Left forelimb (tissue), 1 donor: ENCODE results near the gene HBP1.
"Not testable (repeated sequence)": the region's sequence is repeated elsewhere in the genome, so short reads cannot be mapped to it uniquely, and the experiment has no call there.

Source experiments
- DNase-seq: peaks from one replicate; pipeline ENCODE4 v3.0.0-alpha.2; 2018; ENCODE audit warnings: low spot score

The HBP1 gene

DNA sequence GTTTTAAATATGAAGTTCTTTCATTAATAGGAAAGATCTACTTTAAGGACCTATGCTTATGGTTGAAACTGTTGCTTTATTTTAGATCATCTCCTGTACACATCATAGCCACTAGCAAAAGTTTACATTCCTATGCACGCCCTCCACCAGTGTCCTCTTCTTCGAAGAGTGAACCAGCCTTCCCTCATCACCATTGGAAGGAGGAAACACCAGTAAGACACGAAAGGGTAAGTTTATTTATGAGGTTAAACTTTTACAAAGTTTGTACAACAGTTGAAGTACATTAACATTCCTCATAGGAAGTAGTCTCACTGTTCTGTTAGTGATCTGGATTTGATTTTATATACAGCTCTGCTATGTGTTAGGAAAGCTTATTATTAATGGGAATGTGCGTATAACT is 16.9 kb downstream of the HBP1 start:
- no peak for DNase-seq

- DNase-seq, result no peak
Measured at GRCh38 chr7:107186240-107186639, 17.4 kb downstream of the HBP1 start.

DNA sequence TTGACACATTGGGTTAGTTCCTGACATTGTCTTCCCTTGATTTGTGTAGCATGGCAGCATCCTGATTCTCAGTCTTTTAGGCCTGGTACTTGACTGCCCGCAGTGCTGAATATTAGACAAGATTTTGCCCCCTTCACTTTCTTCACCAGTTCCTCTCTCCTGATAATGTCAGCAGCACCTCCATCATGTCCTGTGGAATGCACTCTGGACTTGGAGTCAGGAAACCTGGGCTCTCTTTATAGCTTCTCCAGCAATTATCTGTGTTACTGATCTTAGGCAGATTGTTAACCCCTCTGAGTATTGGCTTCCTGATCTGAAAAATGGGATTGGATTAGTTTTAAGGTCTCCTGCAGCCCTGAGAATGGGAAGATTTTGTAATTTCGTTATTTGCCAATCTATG is 19.0 kb downstream of the HBP1 start:
- DNase-seq, result no peak

DNA sequence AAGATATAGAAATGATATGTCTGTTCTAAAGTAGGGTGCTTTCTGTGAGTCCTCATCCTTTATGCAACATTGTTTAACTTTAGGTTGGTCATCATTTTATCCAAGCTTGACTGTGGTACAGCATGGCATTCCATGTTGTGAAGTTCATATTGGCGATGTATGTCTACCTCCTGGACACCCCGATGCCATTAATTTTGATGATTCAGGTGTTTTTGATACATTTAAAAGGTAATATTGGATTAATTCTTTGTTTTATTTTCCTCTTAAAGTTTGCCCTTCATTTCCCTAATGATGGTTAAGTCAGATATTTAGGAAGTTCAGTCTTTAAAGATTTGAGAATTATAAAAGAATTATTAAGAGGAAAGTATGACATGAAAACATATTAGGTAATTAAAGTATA is 21.3 kb downstream of the HBP1 start:
- no peak for DNase-seq

DNA sequence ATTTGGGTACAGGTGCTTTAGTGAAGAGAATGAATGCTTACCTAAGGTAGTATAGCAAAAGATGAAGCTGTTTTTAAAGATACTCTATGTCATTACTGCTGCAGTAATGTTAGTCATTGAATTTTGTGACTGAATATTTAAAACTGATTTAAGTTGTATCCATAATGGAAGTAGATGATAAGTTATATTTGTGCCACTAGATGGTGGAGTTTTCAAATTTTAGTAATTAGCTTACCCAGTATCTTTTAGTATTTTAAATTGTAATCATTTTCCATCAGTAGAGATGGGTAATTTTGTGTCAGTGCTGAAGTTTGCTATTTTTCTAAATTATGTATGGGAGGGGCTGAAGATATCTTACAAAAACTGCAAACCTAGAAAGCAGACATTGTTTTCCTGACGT is 25.2 kb downstream of the HBP1 start:
- no peak for DNase-seq

GRCh38 chr7:107196834-107197610 is 28.2 kb downstream of the HBP1 start:
- no peak for DNase-seq

- no peak for DNase-seq
Measured at GRCh38 chr7:107201795-107202450, 33.1 kb downstream of the HBP1 start.

DNA sequence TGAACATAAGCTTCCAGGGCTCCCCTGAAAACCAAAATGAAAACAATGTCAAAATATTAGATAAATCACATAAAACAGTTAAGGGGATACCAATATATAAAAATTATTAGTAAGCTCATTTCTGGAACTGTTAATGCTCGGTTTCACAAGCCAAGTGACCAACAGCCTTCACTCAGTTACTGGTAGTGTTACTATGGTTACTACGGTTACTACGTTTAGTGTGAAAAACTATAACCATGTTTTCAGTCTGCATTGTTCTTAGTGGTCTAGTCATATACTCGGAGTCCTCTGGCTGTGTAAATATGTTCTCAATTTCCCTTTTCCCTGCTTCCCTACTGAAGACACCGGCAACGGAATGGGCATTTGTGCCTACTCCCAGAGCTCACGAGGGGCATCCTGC is 34.8 kb downstream of the HBP1 start:
- no peak for DNase-seq

DNA sequence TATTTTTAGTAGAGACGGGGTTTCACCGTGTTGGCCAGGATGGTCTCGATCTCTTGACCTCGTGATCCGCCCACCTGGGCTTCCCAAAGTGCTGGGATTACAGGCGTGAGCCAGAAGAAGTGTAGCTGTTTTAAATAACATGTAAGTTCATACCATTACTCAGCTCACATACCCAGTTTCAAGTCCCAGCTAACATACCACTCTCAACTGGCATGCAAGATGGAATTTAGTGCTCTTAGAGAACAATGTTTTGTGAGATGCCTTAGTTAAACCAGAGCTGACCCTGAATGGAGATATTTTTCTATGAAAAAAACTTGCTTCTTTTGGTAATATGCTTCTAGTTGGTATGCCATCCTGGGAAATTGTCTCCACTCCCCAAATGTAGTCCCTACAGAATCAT is 37.3 kb downstream of the HBP1 start:
- no peak for DNase-seq

DNA sequence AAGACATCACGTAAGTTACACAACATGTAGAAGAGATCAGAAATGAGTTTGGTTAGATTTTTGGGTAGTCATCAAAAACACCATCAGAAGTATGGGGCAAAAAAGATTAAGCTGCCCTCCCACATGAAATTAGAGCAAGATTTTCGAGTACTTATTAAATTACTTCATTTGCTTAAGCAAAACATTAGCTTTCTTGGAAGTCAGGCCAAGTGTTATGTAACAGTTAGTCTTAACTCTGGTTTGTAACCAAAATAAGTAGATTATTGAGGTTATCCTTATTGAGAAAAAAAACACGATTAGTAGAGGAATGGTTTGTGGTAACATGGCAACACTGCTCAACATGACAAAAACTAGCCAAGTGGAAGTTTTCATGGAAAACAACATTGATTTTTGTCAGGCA is 37.9 kb downstream of the HBP1 start:
- DNase-seq, result no peak

- no peak for DNase-seq
Measured at GRCh38 chr7:107207459-107207858, 38.7 kb downstream of the HBP1 start.

- no peak for DNase-seq
Measured at GRCh38 chr7:107208024-107208521, 39.3 kb downstream of the HBP1 start.

DNA sequence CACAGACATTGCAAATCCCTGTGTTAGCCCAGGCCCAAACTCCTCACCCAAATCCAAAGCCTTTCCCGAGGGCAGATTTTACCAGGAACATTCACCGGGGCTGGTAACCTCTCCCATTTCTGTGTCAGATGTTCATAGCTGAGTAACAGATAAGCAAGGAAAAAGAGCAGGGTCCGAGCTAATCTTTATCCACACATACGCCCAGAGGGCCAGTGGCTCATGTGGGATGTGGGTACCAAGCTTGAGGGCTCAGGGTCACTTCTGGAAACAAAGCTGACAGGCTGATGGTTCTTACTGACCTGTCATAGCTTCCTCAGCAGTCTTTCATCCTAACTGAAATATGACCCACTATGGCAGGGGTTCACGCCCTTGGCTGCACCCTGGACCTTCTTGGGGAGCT is 39.8 kb downstream of the HBP1 start:
- no peak for DNase-seq

DNA sequence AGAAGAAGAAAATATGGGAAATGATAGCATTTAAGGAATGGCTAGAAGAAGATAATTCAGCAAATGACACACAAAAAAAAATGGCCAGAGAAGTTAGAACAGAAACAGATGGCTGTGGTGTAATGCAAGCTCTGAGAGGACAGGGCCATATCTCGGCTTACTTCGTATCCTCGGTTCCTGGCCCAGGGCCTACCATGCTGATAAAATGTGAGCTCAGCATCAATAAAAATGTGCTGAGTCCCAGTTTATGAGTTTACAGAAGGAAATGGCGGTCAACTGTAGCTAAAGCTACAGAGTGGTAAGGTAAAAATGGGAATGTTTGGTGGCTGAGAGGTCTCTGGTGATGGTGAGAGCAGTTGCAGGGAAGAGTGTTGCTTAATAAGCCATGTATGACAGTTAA is 40.8 kb downstream of the HBP1 start:
- DNase-seq, result no peak

GRCh38 chr7:107210400-107210799 is 41.6 kb downstream of the HBP1 start:
- no peak for DNase-seq

- no peak for DNase-seq
Measured at GRCh38 chr7:107212725-107213124, 43.9 kb downstream of the HBP1 start.

- DNase-seq, result no peak
Measured at GRCh38 chr7:107213193-107213788, 44.5 kb downstream of the HBP1 start.

DNA sequence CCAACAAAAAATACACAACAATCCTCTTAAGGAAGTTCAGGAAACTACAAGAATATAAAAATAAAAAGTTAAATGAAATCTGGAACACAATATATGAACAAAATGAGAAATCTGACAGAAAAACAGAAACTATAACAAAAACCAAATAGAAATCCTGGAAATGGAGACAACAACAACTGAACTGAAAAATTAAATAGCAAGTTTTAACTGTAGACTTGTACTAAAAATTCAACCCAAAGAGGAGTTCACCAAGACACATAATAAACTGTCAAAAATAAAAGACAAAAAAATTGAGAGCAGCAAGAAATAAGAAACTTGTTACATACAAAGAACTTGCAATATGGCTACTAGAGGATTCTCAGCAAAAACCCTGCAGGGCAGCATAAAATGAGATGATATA is 45.1 kb downstream of the HBP1 start:
- no peak for DNase-seq

DNA sequence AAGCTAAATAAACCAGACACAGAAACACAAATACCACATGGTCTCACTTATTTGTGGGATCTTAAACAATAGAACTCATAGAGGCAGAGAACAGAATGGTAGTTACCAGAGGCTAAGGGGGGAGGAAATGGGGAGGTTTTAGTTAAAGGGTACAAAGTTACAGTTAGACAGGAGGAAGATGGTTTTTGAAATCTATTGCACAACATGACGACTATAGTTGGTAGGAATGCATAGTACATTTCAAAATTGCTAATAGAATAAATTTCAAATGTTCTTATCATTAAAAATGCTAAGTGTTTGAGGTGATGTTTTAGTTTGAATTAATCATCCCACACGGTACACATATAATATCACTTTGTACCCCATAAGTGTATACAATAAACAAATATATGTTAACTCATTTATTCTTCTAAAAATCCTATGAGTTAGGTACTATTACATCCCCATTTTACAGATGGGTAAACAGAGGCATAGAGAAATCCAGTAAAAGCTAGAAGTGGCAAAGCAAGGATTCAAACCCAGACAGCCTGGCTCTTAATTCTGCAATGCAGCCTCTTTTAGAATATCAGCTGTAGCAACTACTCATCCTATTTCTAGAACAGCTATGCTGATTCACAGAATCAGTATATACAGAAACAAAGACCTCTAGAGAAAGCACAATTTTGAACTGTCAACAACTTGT is 50.9 kb downstream of the HBP1 start:
- DNase-seq, result no peak

- no peak for DNase-seq
Measured at GRCh38 chr7:107220356-107220755, 51.6 kb downstream of the HBP1 start.

DNA sequence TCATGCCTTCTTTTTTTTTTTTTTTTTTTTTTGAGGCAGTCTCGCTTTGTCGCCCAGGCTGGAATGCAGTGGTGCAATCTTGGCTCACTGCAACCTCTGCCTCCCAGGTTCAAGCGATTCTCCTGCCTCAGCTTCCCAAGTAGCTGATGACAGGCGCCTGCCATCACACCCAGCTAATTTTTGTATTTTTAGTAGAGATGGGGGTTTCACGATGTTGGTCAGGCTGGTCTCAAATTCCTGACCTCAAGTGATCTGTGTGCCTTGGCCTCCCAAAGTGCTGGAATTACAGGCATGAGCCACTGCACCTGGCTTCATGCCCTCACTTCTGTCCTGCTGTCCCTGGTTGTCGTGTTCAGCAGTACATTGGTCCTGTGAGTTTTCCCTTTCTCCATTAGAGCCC is 52.0 kb downstream of the HBP1 start:
- DNase-seq, result not testable (repeated sequence)

- no peak for DNase-seq
Measured at GRCh38 chr7:107224374-107225223, 55.8 kb downstream of the HBP1 start.
